Mesendoderm (in vitro differentiated cells): ENCODE measurements around the gene FUT8.

Source experiments
- DNase-seq: peaks from one replicate; pipeline ENCODE4 v3.0.0; 2013
- H2AK5ac ChIP-seq: 2 replicates; pipeline ENCODE4 v1.6.1; 2013; ENCODE audit warnings: low read length, inconsistent platforms
- H2BK120ac ChIP-seq: 2 replicates; pipeline ENCODE4 v1.6.1; 2013; ENCODE audit warnings: low read depth, mild to moderate bottlenecking, low read length, moderate library complexity, mixed read lengths
- H2BK15ac ChIP-seq: replicated peaks from 2 replicates; pipeline ENCODE4 v1.6.1; 2013; ENCODE audit warnings: low read depth, mild to moderate bottlenecking, moderate library complexity
- H2BK5ac ChIP-seq: 2 replicates; pipeline ENCODE4 v1.6.1; 2013; ENCODE audit warnings: low read length, inconsistent platforms
- H3K18ac ChIP-seq: 2 replicates; pipeline ENCODE4 v1.6.1; 2013; ENCODE audit warnings: mild to moderate bottlenecking, low read length, mixed read lengths
- H3K23ac ChIP-seq: one replicate; pipeline ENCODE4 v1.6.1; 2013; ENCODE audit warnings: low read length
- H3K27ac ChIP-seq: 2 replicates; pipeline ENCODE4 v1.5.1; 2013; ENCODE audit warnings: low read depth, mild to moderate bottlenecking, inconsistent platforms, low read length, moderate library complexity
- H3K27me3 ChIP-seq: 2 replicates; pipeline ENCODE4 v1.6.1; 2013; ENCODE audit warnings: low read length, control low read depth, mild to moderate bottlenecking, inconsistent platforms; ENCODE audit not compliant: insufficient read depth, poor library complexity
- H3K36me3 ChIP-seq: 2 replicates; pipeline ENCODE4 v1.6.1; 2013; ENCODE audit warnings: low read length, inconsistent platforms; ENCODE audit not compliant: control insufficient read depth, insufficient read depth
- H3K4ac ChIP-seq: one replicate; pipeline ENCODE4 v1.6.1; 2013; ENCODE audit warnings: low read depth, mild to moderate bottlenecking, low read length, moderate library complexity
- H3K4me1 ChIP-seq: 2 replicates; pipeline ENCODE4 v1.6.1; 2013; ENCODE audit warnings: low read depth, low read length, inconsistent platforms; ENCODE audit not compliant: control insufficient read depth
- H3K4me2 ChIP-seq: 2 replicates; pipeline ENCODE4 v1.6.1; 2013; ENCODE audit warnings: low read length
- H3K4me3 ChIP-seq: 2 replicates; pipeline ENCODE4 v1.5.1; 2013; ENCODE audit warnings: mild to moderate bottlenecking, low read length
- H3K56ac ChIP-seq: one replicate; pipeline ENCODE4 v1.6.1; 2013; ENCODE audit warnings: low read length
- H3K79me1 ChIP-seq: 2 replicates; pipeline ENCODE4 v1.6.1; 2013; ENCODE audit warnings: low read length, inconsistent platforms
- H3K79me2 ChIP-seq: 2 replicates; pipeline ENCODE4 v1.6.1; 2013; ENCODE audit warnings: mild to moderate bottlenecking, low read length; ENCODE audit not compliant: control insufficient read depth, insufficient read depth
- H3K9ac ChIP-seq: 2 replicates; pipeline ENCODE4 v1.6.1; 2013; ENCODE audit warnings: low read length, inconsistent platforms
- H4K5ac ChIP-seq: one replicate; pipeline ENCODE4 v1.6.1; 2013; ENCODE audit warnings: low read length
- H4K8ac ChIP-seq: one replicate; pipeline ENCODE4 v1.6.1; 2013; ENCODE audit warnings: low read depth, mild to moderate bottlenecking, control low read depth, low read length, moderate library complexity
- whole genome bisulfite sequencing: extraction: QIAGEN DNeasy Blood & Tissue Kit; methylation state at CpG from one replicate; pipeline ENCODE4 v1.1.7; 2013; ENCODE audit warnings: low lambda C conversion rate, missing lambda C conversion rate; ENCODE audit not compliant: insufficient coverage; ENCODE audit errors: extremely low coverage; 5-methylcytosine and 5-hydroxymethylcytosine counted together

FUT8 gene

DNA sequence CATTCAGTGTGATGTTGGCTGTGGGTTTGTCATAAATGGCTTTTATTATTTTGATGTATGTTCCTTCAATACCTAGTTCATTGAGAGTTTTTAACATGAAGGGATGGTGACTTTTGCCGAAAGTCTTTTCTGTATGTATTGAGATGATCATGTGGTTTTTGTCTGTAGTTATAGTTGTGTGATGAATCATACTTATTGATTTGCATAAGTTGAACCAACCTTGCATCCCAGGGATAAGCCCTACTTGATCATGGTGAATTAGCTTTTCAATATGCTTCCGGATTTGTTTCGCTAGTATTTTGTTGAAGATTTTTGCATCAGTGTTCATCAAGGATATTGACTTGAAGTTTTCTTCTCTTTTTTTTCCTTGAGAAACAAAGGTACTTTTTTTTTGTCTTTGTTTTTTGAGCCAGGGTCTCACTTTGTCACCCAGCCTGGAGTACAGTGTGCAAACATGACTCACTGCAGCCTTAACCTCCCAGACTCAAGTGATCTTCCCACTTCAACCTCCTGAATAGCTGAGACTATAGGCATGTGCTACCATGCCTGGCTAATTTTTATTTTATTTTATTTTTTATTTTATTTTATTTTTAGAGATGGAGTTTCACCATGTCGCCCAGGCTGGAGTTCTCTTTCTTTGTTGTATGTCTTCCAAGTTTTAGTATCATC is 121.3 kb downstream of the FUT8 start:
- no peak overlapping the region for H3K56ac ChIP-seq

DNA sequence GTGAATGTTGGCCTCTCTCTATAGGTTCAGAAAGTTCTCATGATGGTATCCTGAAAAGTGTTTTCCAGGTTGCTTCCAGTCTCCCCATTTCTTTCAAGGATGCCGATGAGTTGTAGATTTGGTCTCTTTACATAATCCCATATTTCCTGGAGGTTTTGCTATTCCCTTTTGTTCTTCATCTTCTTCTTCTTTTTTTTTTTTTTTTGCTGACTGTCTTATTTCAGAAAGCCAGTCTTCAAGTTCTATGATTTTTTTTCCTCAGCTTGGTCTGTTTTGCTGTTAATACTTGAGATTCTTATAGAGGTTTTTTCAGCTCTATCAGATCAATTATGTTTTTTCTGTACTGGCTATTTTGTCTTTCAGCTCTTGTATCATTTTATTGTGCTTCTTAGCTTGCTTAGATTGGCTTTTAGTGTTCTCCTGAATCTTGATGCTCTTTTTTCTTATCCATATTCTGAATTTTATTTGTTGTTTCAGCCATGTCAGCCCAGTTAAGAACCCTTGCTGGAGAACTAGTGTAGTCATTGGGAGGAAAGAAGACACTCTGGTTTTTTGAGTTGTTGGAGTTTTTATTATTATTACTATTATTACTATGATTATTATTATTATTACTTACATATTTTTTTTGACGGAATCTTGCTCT is 124.4 kb downstream of the FUT8 start:
- Histone ChIP-seq H3K9ac (no peak overlapping the region), H3K27ac (no peak overlapping the region), H4K5ac (no peak overlapping the region), H3K79me2 (no peaks in the 10 kb centered on the region), H3K36me3 (no peaks in the 10 kb centered on the region), H2AK5ac (no peak overlapping the region), H3K4me3 (no peak overlapping the region), H3K4me1 (no peaks in the 10 kb centered on the region), H3K79me1 (peaks cover 1% of the 10 kb centered on the region), H3K23ac (no peak overlapping the region), H3K4ac (no peak overlapping the region), H4K8ac (no peak overlapping the region), H2BK5ac (no peak overlapping the region), H3K4me2 (no peak overlapping the region), H3K18ac (no peak overlapping the region), H2BK15ac (no peak overlapping the region), H3K27me3 (no peaks in the 10 kb centered on the region), H2BK120ac (no peak overlapping the region), H3K56ac (no peak overlapping the region)
- DNase-seq, result no peak
- WGBS, result no CpG with 5 or more reads among the region's 2 CpGs

More for the DNA sequence above, 121.3 kb downstream of the FUT8 start:
- Histone ChIP-seq H4K8ac (no peak overlapping the region), H2BK120ac (no peak overlapping the region), H3K27ac (no peak overlapping the region), H2AK5ac (no peak overlapping the region), H4K5ac (no peak overlapping the region), H3K4me2 (no peak overlapping the region), H3K4ac (no peak overlapping the region), H3K27me3 (no peaks in the 10 kb centered on the region), H3K79me1 (peaks cover 1% of the 10 kb centered on the region), H2BK5ac (no peak overlapping the region), H3K4me3 (no peak overlapping the region), H3K18ac (no peak overlapping the region), H3K9ac (no peak overlapping the region), H3K79me2 (no peaks in the 10 kb centered on the region), H3K23ac (no peak overlapping the region), H2BK15ac (no peak overlapping the region), H3K36me3 (no peaks in the 10 kb centered on the region), H3K4me1 (no peaks in the 10 kb centered on the region)
- WGBS, result no CpG with 5 or more reads among the region's 4 CpGs
- no peak for DNase-seq

DNA sequence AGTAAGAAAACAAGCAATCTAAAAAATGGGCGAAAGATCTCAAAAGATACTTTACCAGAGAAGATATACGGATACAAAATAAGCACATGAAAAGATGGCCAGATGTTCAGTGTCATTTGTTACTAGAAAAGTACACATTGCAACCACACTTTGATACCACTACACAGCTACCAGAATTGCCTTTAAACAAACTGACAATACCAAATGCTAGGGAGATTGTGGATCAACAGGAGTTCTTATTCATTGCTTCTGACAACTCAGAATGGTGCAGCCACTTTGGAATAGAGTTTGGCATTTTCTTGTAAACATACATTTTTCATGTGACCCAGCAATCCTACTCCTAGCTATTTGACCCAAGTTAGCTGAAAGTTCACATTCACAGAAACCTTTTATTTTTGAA is 136.3 kb downstream of the FUT8 start:
- H3K56ac ChIP-seq, result no peak overlapping the region
- H4K8ac ChIP-seq, result no peak overlapping the region
- WGBS, result no CpG with 5 or more reads among the region's 2 CpGs

DNA sequence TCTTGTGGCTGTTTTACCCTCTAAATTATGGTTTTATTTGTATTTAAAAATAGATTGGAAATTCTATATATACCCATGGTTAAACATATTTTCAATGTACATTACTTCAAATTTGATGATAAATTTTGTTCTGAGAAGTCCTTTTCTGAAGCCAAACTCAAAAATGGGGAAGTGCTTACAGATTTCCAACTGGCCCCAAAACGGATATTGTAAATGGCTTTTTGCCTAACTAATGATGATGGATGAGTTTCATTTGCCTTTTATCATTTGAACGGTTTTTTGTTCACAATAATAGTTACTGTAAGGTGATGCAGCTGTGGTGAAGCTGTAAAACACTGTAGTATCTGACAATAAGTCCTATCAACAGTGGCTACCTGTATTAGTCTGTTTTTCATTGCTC is 136.9 kb downstream of the FUT8 start:
- Histone ChIP-seq H2BK120ac (no peak overlapping the region), H4K8ac (no peak overlapping the region), H3K4ac (no peak overlapping the region), H3K9ac (no peak overlapping the region), H2BK15ac (no peak overlapping the region), H3K27me3 (no peaks in the 10 kb centered on the region), H3K4me2 (no peak overlapping the region), H3K56ac (no peak overlapping the region), H4K5ac (no peak overlapping the region), H3K36me3 (no peaks in the 10 kb centered on the region), H3K4me3 (no peak overlapping the region), H3K27ac (no peak overlapping the region), H3K23ac (no peak overlapping the region), H2BK5ac (no peak overlapping the region), H3K79me2 (no peaks in the 10 kb centered on the region), H3K18ac (no peak overlapping the region), H2AK5ac (no peak overlapping the region), H3K79me1 (no peaks in the 10 kb centered on the region), H3K4me1 (no peaks in the 10 kb centered on the region)
- WGBS, result no CpG with 5 or more reads among the region's 2 CpGs
- no peak for DNase-seq

More for the DNA sequence above, 136.3 kb downstream of the FUT8 start:
- no peaks in the 10 kb centered on the region for H3K36me3 ChIP-seq
- no peaks in the 10 kb centered on the region for H3K4me1 ChIP-seq
- no peak overlapping the region for H2BK120ac ChIP-seq
- no peak overlapping the region for H3K27ac ChIP-seq
- H3K18ac ChIP-seq, result no peak overlapping the region
- H2BK15ac ChIP-seq, result no peak overlapping the region
- no peak overlapping the region for H3K4me2 ChIP-seq
- no peak overlapping the region for H2BK5ac ChIP-seq
- no peak overlapping the region for H3K9ac ChIP-seq
- no peak overlapping the region for H3K23ac ChIP-seq
- H3K79me2 ChIP-seq, result no peaks in the 10 kb centered on the region
- H3K4ac ChIP-seq, result no peak overlapping the region
- H2AK5ac ChIP-seq, result no peak overlapping the region
- H3K4me3 ChIP-seq, result no peak overlapping the region
- no peaks in the 10 kb centered on the region for H3K27me3 ChIP-seq
- no peak overlapping the region for H4K5ac ChIP-seq
- no peak for DNase-seq
- H3K79me1 ChIP-seq, result no peaks in the 10 kb centered on the region

DNA sequence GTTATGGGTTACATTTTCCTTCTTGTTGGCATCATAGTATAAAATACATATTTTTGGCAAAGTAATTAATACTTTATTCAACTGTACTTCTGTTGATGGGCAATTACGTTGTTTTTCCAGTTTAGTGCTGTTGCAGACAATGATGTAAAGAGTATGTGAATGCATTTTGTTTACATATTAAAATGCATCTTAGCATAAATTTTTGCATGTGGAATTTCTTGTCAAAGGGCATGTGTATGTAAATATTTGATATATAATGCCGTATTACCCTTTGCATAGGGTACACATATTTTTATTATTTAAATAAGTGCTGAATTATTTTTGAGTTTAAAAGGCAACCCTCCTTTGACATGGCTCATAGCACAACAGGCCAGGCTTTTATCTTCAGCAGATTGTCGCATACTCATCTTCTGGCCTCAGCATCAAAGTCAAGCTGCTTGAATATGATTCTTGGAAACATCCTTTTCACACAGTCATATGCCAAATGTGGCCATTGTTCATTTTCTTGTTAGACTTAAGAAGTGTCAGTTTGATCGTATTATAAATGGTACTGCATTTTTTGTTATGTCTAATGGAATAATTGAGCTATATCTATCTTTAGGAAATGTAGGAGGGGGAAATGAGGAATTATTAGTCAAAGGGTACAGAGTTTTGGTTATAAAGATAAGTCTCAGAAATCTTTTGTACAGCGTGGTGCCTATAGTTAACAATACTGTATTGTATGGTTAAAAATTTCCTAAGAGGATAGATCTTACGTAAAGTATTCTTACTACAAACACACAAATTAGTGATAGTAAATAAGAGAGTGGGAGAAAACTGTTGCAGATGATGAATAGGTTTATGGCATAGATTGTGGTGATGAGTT is 138.5 kb downstream of the FUT8 start:
- Histone ChIP-seq H3K18ac (no peak overlapping the region), H2BK120ac (no peak overlapping the region), H4K5ac (no peak overlapping the region), H3K36me3 (no peaks in the 10 kb centered on the region), H2AK5ac (no peak overlapping the region), H3K4me1 (peaks cover 2% of the 10 kb centered on the region), H4K8ac (no peak overlapping the region), H3K23ac (no peak overlapping the region), H3K56ac (no peak overlapping the region), H3K4ac (no peak overlapping the region), H3K9ac (no peak overlapping the region), H2BK5ac (no peak overlapping the region), H3K79me2 (no peaks in the 10 kb centered on the region), H3K4me3 (no peak overlapping the region), H3K4me2 (no peak overlapping the region), H2BK15ac (no peak overlapping the region), H3K27ac (no peak overlapping the region), H3K27me3 (no peaks in the 10 kb centered on the region), H3K79me1 (peaks cover under 1% of the 10 kb centered on the region)
- DNase-seq, result no peak
- WGBS, result no CpG with 5 or more reads among the region's 6 CpGs
